ENCODE results near the gene FGD1.
"Not testable (repeated sequence)": the region's sequence is repeated elsewhere in the genome, so short reads cannot be mapped to it uniquely, and the experiment has no call there.

Gene FGD1

DNA sequence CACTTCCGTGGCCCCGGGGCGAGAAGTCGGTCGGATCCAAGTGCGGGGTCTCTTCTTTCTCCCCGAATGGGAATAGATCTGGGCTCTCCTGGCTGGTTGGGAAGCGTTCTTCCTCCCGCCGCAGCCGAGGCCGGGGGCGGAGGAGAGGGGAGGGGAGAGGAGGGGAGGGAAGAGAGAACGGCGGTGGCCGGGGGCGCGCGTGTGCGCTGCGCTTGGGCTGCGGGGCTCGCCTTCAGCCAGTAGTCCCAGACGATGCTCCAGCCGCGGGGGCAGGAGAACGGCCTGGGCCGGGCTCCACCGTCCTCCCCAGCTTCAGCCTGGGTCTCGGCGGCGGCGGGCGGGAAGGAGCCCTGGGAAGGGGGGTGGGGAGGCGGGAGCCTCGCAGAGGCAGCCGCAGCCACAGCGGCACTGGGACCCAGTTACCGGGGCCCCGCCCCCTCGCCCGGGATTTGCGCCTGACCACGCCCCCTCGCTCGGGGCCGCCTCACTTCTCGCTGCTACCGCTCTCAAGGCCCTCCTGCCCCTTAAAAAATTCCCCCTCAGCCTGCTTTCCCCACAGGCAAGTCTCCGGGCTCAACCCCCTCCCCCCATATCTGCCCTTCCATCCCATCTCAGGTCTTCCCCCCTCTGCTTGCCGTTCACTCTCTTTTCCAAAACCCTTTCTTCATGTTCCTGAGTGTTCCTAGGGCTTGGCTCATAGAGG, at the start of gene FGD1:
Gene FGD1 (minus strand): TSS at position 421 of the 703 bp plus-strand sequence. CDS start 802 bp downstream, outside the sequence.
- Histone ChIP-seq H3K27ac (peak within 1 kb of the TSS; percentile 73 to 85), H3K4me3 (peak within 1 kb of the TSS; percentile 74)
- TF ChIP-seq, protein P1, sequence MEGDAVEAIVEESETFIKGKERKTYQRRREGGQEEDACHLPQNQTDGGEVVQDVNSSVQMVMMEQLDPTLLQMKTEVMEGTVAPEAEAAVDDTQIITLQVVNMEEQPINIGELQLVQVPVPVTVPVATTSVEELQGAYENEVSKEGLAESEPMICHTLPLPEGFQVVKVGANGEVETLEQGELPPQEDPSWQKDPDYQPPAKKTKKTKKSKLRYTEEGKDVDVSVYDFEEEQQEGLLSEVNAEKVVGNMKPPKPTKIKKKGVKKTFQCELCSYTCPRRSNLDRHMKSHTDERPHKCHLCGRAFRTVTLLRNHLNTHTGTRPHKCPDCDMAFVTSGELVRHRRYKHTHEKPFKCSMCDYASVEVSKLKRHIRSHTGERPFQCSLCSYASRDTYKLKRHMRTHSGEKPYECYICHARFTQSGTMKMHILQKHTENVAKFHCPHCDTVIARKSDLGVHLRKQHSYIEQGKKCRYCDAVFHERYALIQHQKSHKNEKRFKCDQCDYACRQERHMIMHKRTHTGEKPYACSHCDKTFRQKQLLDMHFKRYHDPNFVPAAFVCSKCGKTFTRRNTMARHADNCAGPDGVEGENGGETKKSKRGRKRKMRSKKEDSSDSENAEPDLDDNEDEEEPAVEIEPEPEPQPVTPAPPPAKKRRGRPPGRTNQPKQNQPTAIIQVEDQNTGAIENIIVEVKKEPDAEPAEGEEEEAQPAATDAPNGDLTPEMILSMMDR (IDR thresholded peaks at IDR 0.05): no peak
- no peak for DNase-seq (ENCODE audit: low spot score)

GRCh38 chrX:54542239-54542638, 46.2 kb upstream of the FGD1 start:
- H3K27ac ChIP-seq; DNase-seq (ENCODE audit: low spot score); H3K4me3 ChIP-seq: not testable (repeated sequence)

GRCh38 chrX:54540289-54540688, 44.3 kb upstream of the FGD1 start:
- no peak overlapping the region for H3K4me3 ChIP-seq
- DNase-seq (ENCODE audit: low spot score): no peak
- H3K27ac ChIP-seq: peak overlapping the region in 1 of 2 donors; percentile 37
- TF ChIP-seq, protein P1 (IDR thresholded peaks at IDR 0.05): no peak

DNA sequence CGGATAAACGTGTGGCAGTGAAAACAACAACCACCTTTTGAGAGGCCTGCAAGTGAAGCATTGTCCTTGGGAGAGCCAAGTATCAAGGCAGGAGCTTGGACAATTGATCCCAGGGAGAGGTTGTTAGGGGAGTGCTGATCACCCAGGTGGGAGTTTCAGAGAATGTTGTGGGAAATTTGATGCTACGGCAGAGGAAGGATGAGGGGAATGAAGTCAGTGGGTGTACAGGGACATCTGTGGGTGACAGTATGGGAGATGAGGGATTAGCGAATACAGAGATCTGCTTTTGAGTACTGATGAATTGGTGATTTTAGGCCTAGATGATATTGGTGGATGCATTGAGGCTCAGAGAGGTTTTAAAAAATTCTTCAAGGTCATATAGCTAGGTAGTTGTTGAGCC, 38.2 kb upstream of the FGD1 start:
- no peak overlapping the region for H3K27ac ChIP-seq
- TF ChIP-seq, protein P1 (IDR thresholded peaks at IDR 0.05): no peak
- DNase-seq (ENCODE audit: low spot score): no peak

DNA sequence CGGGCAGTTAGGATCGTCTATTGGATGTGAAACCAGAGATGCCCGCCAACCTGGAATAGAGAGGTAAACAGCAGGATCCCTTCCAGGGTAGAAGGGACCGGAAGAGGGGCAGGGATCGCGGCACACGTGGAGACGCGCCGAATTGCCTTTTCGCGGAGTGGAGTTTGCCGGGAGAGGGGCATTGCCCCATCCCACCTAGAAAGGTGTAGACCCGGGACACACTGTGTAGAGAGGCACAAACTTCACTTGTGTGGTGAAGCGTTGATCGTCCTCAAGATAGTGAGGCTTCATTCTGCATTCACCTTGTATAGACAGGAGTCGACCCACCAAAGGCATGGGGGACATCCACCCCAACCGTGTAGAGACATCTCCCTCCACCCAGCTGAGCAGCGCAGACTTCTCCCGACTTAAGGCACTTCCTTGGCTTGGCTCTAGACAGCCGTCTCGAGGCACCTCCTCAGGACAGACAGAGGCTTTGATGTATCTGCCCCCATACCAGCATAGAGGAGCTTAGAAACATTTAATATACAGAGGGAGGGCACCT, 34.4 kb upstream of the FGD1 start:
- Histone ChIP-seq H3K27ac (peak overlapping the region in 1 of 2 donors; percentile 87), H3K4me3 (peak overlapping the region; percentile 85)
- TF ChIP-seq, protein P1 (IDR thresholded peaks at IDR 0.05): no peak

More for the DNA sequence above, 38.2 kb upstream of the FGD1 start:
- H3K4me3 ChIP-seq: no peak overlapping the region

GRCh38 chrX:54529552-54530356, 33.7 kb upstream of the FGD1 start, which contains the start of gene GNL3L:
Gene GNL3L, plus strand, starts transcription at chrX:54530219. Its CDS starts 2,348 bp downstream, at chrX:54532567.
- peak within 1 kb of the TSS; percentile 85 for H3K4me3 ChIP-seq
- TF ChIP-seq, protein P1 (IDR thresholded peaks at IDR 0.05): no peak
- H3K27ac ChIP-seq: peak within 1 kb of the TSS; percentile 59 to 87
- DNase-seq (ENCODE audit: low spot score): peak; percentile 93

More for the DNA sequence above, 34.4 kb upstream of the FGD1 start:
- DNase-seq (ENCODE audit: low spot score): no peak

- Histone ChIP-seq H3K27ac (peak overlapping the region; percentile 59 to 87), H3K4me3 (peak overlapping the region; percentile 85)
- DNase-seq (ENCODE audit: low spot score): no peak
- TF ChIP-seq, protein P1 (IDR thresholded peaks at IDR 0.05): no peak
Measured at GRCh38 chrX:54529151-54529550, 33.1 kb upstream of the FGD1 start.
